ENCODE measurements around the gene CFAP97.
A peak's percentile ranks its signal among the peaks of the same experiment; 100 is the strongest.
"Not testable (repeated sequence)": the region's sequence is repeated elsewhere in the genome, so short reads cannot be mapped to it uniquely, and the experiment has no call there.

The CFAP97 gene

GRCh38 chr4:185127021-185127925, 76.5 kb downstream of the CFAP97 start:
- no peak for DNase-seq
- Histone ChIP-seq H3K36me3 (ENCODE audit: control insufficient read depth, insufficient read depth, low read length) (no peaks in the 10 kb centered on the region), H3K27ac (ENCODE audit: insufficient read depth, low read length, poor library complexity, severe bottlenecking) (no peak overlapping the region), H3K4me1 (ENCODE audit: control insufficient read depth, insufficient read depth, low read length, poor library complexity, severe bottlenecking) (peaks cover 14% of the 10 kb centered on the region), H3K4me3 (ENCODE audit: insufficient read depth, low read depth, low read length, poor library complexity, severe bottlenecking) (peak overlapping the region; percentile 49), H3K27me3 (replicated peaks; ENCODE audit: control insufficient read depth, insufficient read depth, low read length, poor library complexity, severe bottlenecking) (peaks cover 23% of the 10 kb centered on the region), H3K9me3 (ENCODE audit: control insufficient read depth, low read length) (no peaks in the 10 kb centered on the region)

GRCh38 chr4:185124006-185124405, 79.8 kb downstream of the CFAP97 start:
- H3K27me3 ChIP-seq (replicated peaks; ENCODE audit: control insufficient read depth, insufficient read depth, low read length, poor library complexity, severe bottlenecking) = peaks cover 18% of the 10 kb centered on the region
- peaks cover 14% of the 10 kb centered on the region for H3K4me1 ChIP-seq (ENCODE audit: control insufficient read depth, insufficient read depth, low read length, poor library complexity, severe bottlenecking)
- H3K4me3 ChIP-seq (ENCODE audit: insufficient read depth, low read depth, low read length, poor library complexity, severe bottlenecking) = no peak overlapping the region
- no peak for DNase-seq
- H3K27ac ChIP-seq (ENCODE audit: insufficient read depth, low read length, poor library complexity, severe bottlenecking) = no peak overlapping the region
- no peaks in the 10 kb centered on the region for H3K36me3 ChIP-seq (ENCODE audit: control insufficient read depth, insufficient read depth, low read length)
- no peaks in the 10 kb centered on the region for H3K9me3 ChIP-seq (ENCODE audit: control insufficient read depth, low read length)

- DNase-seq = no peak
- Histone ChIP-seq H3K9me3 (ENCODE audit: control insufficient read depth, low read length) (no peaks in the 10 kb centered on the region), H3K4me1 (ENCODE audit: control insufficient read depth, insufficient read depth, low read length, poor library complexity, severe bottlenecking) (peaks cover 7% of the 10 kb centered on the region), H3K27ac (ENCODE audit: insufficient read depth, low read length, poor library complexity, severe bottlenecking) (no peak overlapping the region), H3K36me3 (ENCODE audit: control insufficient read depth, insufficient read depth, low read length) (no peaks in the 10 kb centered on the region), H3K4me3 (ENCODE audit: insufficient read depth, low read depth, low read length, poor library complexity, severe bottlenecking) (no peak overlapping the region), H3K27me3 (replicated peaks; ENCODE audit: control insufficient read depth, insufficient read depth, low read length, poor library complexity, severe bottlenecking) (peaks cover 8% of the 10 kb centered on the region)
Observed at GRCh38 chr4:185122681-185123345, 81.0 kb downstream of the CFAP97 start.

GRCh38 chr4:185120631-185120946, 83.2 kb downstream of the CFAP97 start:
- no peaks in the 10 kb centered on the region for H3K4me1 ChIP-seq (ENCODE audit: control insufficient read depth, insufficient read depth, low read length, poor library complexity, severe bottlenecking)
- no peak for DNase-seq

GRCh38 chr4:185119927-185120630, 83.7 kb downstream of the CFAP97 start:
- no peak overlapping the region for H3K4me3 ChIP-seq (ENCODE audit: insufficient read depth, low read depth, low read length, poor library complexity, severe bottlenecking)
- peaks cover 7% of the 10 kb centered on the region for H3K27me3 ChIP-seq (replicated peaks; ENCODE audit: control insufficient read depth, insufficient read depth, low read length, poor library complexity, severe bottlenecking)
- DNase-seq = no peak

More at GRCh38 chr4:185120631-185120946, 83.2 kb downstream of the CFAP97 start:
- H3K27ac ChIP-seq (ENCODE audit: insufficient read depth, low read length, poor library complexity, severe bottlenecking) = no peak overlapping the region
- peaks cover 7% of the 10 kb centered on the region for H3K27me3 ChIP-seq (replicated peaks; ENCODE audit: control insufficient read depth, insufficient read depth, low read length, poor library complexity, severe bottlenecking)
- no peaks in the 10 kb centered on the region for H3K36me3 ChIP-seq (ENCODE audit: control insufficient read depth, insufficient read depth, low read length)
- H3K4me3 ChIP-seq (ENCODE audit: insufficient read depth, low read depth, low read length, poor library complexity, severe bottlenecking) = no peak overlapping the region
- H3K9me3 ChIP-seq (ENCODE audit: control insufficient read depth, low read length) = no peaks in the 10 kb centered on the region

GRCh38 chr4:185119467-185119866, 84.3 kb downstream of the CFAP97 start:
- DNase-seq; H3K27ac ChIP-seq (ENCODE audit: insufficient read depth, low read length, poor library complexity, severe bottlenecking); H3K4me1 ChIP-seq (ENCODE audit: control insufficient read depth, insufficient read depth, low read length, poor library complexity, severe bottlenecking); H3K9me3 ChIP-seq (ENCODE audit: control insufficient read depth, low read length); H3K4me3 ChIP-seq (ENCODE audit: insufficient read depth, low read depth, low read length, poor library complexity, severe bottlenecking); H3K36me3 ChIP-seq (ENCODE audit: control insufficient read depth, insufficient read depth, low read length); H3K27me3 ChIP-seq (replicated peaks; ENCODE audit: control insufficient read depth, insufficient read depth, low read length, poor library complexity, severe bottlenecking): not testable (repeated sequence)

More at GRCh38 chr4:185119927-185120630, 83.7 kb downstream of the CFAP97 start:
- H3K36me3 ChIP-seq (ENCODE audit: control insufficient read depth, insufficient read depth, low read length) = no peaks in the 10 kb centered on the region
- H3K27ac ChIP-seq (ENCODE audit: insufficient read depth, low read length, poor library complexity, severe bottlenecking) = no peak overlapping the region
- H3K9me3 ChIP-seq (ENCODE audit: control insufficient read depth, low read length) = no peaks in the 10 kb centered on the region
- no peaks in the 10 kb centered on the region for H3K4me1 ChIP-seq (ENCODE audit: control insufficient read depth, insufficient read depth, low read length, poor library complexity, severe bottlenecking)

- Histone ChIP-seq H3K4me3 (ENCODE audit: insufficient read depth, low read depth, low read length, poor library complexity, severe bottlenecking) (no peak overlapping the region), H3K4me1 (ENCODE audit: control insufficient read depth, insufficient read depth, low read length, poor library complexity, severe bottlenecking) (no peaks in the 10 kb centered on the region), H3K9me3 (ENCODE audit: control insufficient read depth, low read length) (no peaks in the 10 kb centered on the region), H3K27ac (ENCODE audit: insufficient read depth, low read length, poor library complexity, severe bottlenecking) (no peak overlapping the region), H3K36me3 (ENCODE audit: control insufficient read depth, insufficient read depth, low read length) (no peaks in the 10 kb centered on the region), H3K27me3 (replicated peaks; ENCODE audit: control insufficient read depth, insufficient read depth, low read length, poor library complexity, severe bottlenecking) (peaks cover 7% of the 10 kb centered on the region)
- no peak for DNase-seq
Observed at GRCh38 chr4:185118876-185119275, 84.9 kb downstream of the CFAP97 start.

GRCh38 chr4:185117300-185117934, 86.4 kb downstream of the CFAP97 start:
- Histone ChIP-seq H3K27me3 (replicated peaks; ENCODE audit: control insufficient read depth, insufficient read depth, low read length, poor library complexity, severe bottlenecking) (peaks cover 7% of the 10 kb centered on the region), H3K27ac (ENCODE audit: insufficient read depth, low read length, poor library complexity, severe bottlenecking) (no peak overlapping the region), H3K36me3 (ENCODE audit: control insufficient read depth, insufficient read depth, low read length) (no peaks in the 10 kb centered on the region), H3K4me3 (ENCODE audit: insufficient read depth, low read depth, low read length, poor library complexity, severe bottlenecking) (no peak overlapping the region), H3K4me1 (ENCODE audit: control insufficient read depth, insufficient read depth, low read length, poor library complexity, severe bottlenecking) (no peaks in the 10 kb centered on the region), H3K9me3 (ENCODE audit: control insufficient read depth, low read length) (no peaks in the 10 kb centered on the region)
- no peak for DNase-seq

GRCh38 chr4:185115827-185116232, 88.0 kb downstream of the CFAP97 start:
- no peak for DNase-seq

More at GRCh38 chr4:185115827-185116232, 88.0 kb downstream of the CFAP97 start:
- Histone ChIP-seq H3K27ac (ENCODE audit: insufficient read depth, low read length, poor library complexity, severe bottlenecking) (no peak overlapping the region), H3K27me3 (replicated peaks; ENCODE audit: control insufficient read depth, insufficient read depth, low read length, poor library complexity, severe bottlenecking) (peaks cover 7% of the 10 kb centered on the region), H3K36me3 (ENCODE audit: control insufficient read depth, insufficient read depth, low read length) (no peaks in the 10 kb centered on the region), H3K4me3 (ENCODE audit: insufficient read depth, low read depth, low read length, poor library complexity, severe bottlenecking) (no peak overlapping the region), H3K9me3 (ENCODE audit: control insufficient read depth, low read length) (no peaks in the 10 kb centered on the region), H3K4me1 (ENCODE audit: control insufficient read depth, insufficient read depth, low read length, poor library complexity, severe bottlenecking) (no peaks in the 10 kb centered on the region)

All from effector memory CD4-positive, alpha-beta T cell (primary cell).